Epithelial cell of proximal tubule (primary cell): ENCODE measurements around the gene ACKR2. TPM values are rescaled to one million over a fixed set of nuclear protein-coding genes. Genes with fewer than 3 reads are reported as not detected.
A peak's percentile ranks its signal among the peaks of the same experiment; 100 is the strongest.

Experiments used
- DNase-seq: peaks from one replicate; pipeline ENCODE4 v3.0.0-alpha.2; 2011; ENCODE audit warnings: low read depth
- H3K4me3 ChIP-seq: 2 replicates; pipeline ENCODE4 v1.5.1; 2011; ENCODE audit warnings: low read depth, mild to moderate bottlenecking, low read length
- total RNA-seq: library from RNA; depleted of rRNA; stranded (reverse); fragments of >200 nt; gene quantifications from 2 replicates; pipeline ENCODE4 v1.2.3, GENCODE V29; 2015
- TF ChIP-seq, protein P1 (sequence below): conservative IDR thresholded peaks from 2 replicates; pipeline ENCODE4 v1.5.1; 2012; ENCODE audit warnings: low read depth, mild to moderate bottlenecking, low read length

ACKR2 gene
- total RNA-seq, 1 donor from 2014 or later: 2.8 TPM

GRCh38 chr3:42771271-42771670 is 38.0 kb upstream of the ACKR2 start:
- TF ChIP-seq, protein P1, sequence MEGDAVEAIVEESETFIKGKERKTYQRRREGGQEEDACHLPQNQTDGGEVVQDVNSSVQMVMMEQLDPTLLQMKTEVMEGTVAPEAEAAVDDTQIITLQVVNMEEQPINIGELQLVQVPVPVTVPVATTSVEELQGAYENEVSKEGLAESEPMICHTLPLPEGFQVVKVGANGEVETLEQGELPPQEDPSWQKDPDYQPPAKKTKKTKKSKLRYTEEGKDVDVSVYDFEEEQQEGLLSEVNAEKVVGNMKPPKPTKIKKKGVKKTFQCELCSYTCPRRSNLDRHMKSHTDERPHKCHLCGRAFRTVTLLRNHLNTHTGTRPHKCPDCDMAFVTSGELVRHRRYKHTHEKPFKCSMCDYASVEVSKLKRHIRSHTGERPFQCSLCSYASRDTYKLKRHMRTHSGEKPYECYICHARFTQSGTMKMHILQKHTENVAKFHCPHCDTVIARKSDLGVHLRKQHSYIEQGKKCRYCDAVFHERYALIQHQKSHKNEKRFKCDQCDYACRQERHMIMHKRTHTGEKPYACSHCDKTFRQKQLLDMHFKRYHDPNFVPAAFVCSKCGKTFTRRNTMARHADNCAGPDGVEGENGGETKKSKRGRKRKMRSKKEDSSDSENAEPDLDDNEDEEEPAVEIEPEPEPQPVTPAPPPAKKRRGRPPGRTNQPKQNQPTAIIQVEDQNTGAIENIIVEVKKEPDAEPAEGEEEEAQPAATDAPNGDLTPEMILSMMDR: no peak
- DNase-seq: no peak
- no peak overlapping the region for H3K4me3 ChIP-seq

DNA sequence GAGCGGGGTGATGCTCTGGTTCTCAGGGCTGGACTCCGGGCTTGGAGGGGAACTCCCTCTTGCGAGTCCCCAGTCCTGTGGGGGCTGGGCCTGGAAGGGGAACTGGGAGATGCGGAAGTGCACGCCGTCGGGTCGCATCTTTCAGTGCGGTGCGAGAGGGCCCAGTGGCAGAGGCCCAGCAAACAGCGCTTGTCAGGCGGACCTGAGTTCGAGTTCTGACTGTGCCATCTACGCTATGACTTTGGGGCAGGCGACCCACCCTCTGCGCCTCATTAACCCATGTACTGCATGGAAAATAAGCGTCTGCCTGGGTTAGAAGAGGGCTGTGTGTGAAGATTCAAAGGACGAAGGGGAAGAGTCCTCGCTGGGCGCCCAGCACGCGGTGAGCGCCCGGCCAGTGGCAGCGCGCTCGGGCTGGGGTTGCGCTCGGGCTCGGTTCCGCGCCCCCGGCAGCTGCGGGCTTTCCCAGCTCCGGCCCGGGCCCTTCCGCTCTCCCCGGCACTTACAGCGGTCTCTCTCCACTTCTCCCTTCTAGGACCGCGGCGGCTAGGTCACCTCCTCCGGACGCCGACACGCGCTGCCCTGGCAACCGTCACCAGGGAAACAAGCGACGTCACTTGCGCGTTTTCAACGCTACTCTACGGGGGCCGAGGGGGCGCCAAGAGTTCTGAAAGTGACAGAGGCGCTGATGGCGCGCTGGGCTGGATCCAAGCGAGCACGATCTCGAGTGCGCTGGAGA is 36.4 kb upstream of the ACKR2 start, which contains the start of gene CCDC13:
TSS of gene CCDC13 (minus strand) at position 584 of the 739 bp plus-strand sequence. CDS start 14,908 bp downstream, outside the sequence.
- peak within 1 kb of the TSS; percentile 67 for H3K4me3 ChIP-seq
- DNase-seq: no peak
- TF ChIP-seq, protein P1: no peak

DNA sequence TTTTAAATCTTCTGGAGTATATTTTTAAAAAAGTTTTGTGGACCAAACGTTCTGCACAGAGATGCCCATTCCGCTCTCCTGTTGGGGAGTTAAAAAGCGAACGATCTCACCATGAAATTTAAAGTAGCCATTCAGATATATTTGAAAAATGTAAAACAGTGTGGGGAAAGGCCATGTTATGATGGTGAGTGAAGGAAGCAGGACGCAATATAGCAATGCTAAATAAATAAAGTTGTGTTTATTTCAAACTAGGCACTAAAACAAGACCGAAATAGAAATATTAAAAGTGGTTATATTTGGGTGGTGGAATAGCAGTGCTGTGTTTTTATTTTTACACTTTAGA is 35.9 kb upstream of the ACKR2 start:
- peak overlapping the region; percentile 67 for H3K4me3 ChIP-seq
- TF ChIP-seq, protein P1: no peak
- DNase-seq: no peak

GRCh38 chr3:42778644-42779043 is 30.6 kb upstream of the ACKR2 start:
- no peak for DNase-seq
- H3K4me3 ChIP-seq: no peak overlapping the region
- TF ChIP-seq, protein P1: no peak

DNA sequence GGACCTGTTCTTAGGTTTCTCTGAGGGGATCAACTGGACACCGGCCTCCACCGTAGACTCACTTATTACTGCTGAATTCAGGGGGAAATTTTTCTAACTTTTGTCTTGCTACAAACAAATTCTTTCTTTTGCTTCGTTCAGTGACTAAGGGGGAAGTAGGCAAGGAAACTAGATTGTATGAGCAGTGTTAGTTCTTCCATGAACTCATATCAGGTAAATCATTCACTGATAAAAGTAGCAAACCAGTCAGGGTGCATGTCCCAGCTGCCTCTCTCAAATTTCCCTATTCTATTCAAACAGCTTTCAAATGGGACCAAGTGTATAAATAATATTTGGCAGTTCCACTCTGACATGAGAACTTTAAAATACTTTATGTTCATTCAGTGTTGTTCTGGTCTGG is 28.8 kb upstream of the ACKR2 start:
- DNase-seq: no peak
- no peak overlapping the region for H3K4me3 ChIP-seq
- TF ChIP-seq, protein P1: no peak

DNA sequence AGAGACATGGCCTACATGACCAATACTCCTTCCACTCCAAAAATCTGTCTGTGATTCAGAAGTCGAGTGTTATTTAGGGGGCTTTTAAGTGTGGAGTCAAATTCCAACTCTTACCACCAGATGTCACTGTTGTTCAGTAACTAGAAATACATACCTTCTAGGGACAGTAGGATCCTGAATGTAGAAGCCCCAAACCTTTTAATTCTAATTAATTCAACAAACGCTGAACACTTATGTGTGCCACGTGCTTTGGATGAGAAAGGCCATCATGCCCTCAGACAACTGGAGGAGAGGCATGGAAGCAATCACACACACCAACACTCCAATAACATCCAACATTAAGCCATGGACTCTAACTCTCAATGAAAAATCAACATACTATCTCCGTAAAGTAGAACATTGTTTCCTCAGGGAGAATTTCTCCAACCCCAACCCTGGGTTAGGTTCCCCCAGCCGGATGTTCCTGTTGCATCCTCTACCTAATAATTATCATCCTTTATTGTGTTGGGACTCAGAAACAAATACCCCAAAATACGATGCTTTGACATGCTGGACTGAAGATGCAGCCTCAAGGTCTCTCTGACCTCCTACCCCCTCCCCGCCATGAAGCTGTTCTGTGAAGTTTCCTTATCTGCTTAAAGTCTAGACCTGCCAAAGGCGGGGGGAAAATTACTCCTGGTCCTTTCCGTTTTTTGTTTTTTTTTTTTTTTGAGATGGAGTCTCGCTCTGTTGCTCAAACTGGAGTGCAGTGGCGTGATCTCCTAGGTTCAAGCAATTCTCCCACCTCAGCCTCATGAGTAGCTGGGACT is 28.1 kb upstream of the ACKR2 start:
- H3K4me3 ChIP-seq: no peak overlapping the region
- TF ChIP-seq, protein P1: peak; percentile 71
- no peak for DNase-seq

DNA sequence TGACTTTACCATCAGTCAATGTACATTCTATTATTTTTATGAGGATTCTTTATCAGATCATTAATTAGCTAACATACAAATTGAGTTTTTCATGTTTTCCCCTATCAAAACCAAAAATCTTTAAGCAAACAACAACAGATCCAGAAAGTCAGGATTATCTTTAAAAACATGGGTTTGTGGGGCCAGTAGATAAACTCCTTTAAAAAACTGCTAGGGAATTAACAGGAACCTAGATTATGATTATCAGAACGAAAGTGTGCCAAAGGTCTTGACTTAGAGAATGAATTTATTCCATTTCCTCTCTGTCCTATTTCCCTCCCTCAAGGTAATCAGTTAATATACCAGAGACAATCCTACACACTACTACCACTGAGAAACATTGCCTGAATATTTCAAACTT is 23.0 kb upstream of the ACKR2 start:
- no peak overlapping the region for H3K4me3 ChIP-seq
- TF ChIP-seq, protein P1: no peak
- DNase-seq: no peak
